HCEC 1CT (cell line): ENCODE data around the gene CBFA2T3.
"Not testable (repeated sequence)": the region's sequence is repeated elsewhere in the genome, so short reads cannot be mapped to it uniquely, and the experiment has no call there.

Source experiments
- DNase-seq: peaks from one replicate; pipeline ENCODE4 v3.0.0-alpha.2; 2017

Gene CBFA2T3

DNA sequence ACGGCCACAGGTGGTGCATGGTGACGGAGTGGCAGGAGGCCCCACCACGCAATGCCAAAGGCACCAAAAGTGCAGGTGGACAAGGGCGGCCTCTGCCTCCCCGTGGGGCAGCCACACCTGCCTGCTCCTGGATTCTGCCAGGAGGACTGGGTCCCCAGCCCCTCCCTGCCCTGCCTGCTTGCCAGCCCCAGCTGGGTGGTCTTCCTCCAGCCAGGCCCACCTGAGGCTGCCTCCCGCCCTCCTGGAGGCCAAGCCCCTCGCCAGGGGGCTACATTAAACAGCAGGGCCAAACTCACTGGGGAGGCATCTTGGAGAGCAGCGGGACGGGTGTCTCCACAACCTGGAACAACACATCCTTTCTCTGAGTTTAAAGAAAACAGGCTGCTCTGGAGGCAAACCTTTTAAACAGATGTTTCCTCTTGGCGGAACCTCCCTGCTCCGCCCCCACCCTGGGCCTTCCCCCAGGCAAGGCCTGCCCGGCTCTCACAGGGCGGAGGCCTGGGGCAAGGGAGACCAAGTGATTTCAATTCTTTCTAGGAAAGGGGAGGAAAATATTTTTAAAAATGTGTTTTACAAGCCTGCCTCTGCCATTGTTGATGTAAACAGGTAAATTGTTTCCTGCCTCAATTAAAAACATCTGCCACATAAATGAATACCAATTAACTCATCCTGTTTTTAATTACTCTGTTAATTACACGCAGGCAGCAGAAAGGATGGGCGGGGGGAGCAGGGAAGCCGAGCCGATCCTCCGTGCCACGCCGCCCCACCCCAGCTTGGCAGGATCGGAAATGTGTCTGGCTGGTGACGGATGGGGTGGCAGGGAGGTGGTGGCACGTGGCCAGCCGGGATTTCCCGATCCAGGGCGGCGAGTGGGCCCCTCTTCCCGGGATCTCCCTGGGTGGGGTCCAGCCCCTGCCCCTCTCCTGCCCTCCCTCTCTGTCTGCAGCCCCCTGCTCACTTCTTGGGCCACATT, 56.1 kb downstream of the CBFA2T3 start:
- DNase-seq = no peak

GRCh38 chr16:88919936-88920335, 57.1 kb downstream of the CBFA2T3 start:
- DNase-seq = no peak

DNA sequence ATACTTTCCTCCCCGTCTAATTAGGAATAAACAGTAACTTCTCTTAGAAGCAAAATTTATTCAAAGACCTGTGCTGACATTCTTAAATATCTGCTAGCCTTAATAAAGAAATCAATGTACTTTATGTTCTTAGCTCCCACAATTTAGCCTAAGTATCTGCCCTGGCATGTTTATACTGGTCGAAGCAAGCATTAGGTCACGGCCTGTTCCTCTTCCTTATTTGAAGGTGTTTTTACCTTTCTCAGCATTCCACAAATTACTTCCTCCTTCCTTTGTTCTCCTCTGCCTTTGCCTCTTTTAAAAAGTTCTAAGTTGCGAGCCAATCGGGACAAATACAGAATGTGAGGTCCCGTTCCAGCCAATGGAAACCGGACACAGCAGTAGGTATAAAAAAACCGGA, 58.1 kb downstream of the CBFA2T3 start:
- not testable (repeated sequence) for DNase-seq

DNA sequence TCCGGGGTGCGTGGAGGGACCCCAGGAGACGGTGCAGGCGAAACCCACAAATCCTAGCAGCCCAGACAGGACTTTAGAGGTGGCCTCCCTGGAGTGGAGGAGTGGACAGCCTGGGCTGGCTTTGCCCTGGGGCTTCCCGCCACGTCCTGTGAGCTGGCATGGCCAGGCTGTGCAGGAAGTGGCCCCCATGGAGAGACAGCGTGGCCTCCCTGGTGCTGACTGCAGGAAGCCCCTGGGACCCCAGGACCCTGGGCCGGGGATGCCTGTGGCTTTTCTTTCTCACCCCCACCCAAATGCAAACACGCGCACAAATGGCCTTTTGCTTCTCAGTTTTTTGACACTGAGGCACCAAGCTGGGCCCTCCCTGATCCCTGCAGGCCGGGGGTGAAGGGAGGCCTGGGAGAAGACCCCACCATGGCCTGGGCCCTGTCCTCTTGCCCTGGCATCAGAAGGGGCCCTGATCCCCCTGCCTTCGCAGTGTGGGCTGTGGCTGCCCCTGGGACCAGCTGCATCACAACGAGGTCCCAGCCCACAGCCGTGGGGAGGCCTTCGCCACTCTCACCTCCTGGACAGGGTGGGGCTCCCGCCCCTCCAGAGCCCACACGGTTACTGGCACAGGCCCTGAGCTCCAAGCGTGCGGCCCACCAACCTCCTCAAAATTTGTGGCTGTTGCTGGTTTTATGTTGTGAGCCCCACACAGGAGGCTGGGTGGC, 58.9 kb downstream of the CBFA2T3 start:
- no peak for DNase-seq

DNA sequence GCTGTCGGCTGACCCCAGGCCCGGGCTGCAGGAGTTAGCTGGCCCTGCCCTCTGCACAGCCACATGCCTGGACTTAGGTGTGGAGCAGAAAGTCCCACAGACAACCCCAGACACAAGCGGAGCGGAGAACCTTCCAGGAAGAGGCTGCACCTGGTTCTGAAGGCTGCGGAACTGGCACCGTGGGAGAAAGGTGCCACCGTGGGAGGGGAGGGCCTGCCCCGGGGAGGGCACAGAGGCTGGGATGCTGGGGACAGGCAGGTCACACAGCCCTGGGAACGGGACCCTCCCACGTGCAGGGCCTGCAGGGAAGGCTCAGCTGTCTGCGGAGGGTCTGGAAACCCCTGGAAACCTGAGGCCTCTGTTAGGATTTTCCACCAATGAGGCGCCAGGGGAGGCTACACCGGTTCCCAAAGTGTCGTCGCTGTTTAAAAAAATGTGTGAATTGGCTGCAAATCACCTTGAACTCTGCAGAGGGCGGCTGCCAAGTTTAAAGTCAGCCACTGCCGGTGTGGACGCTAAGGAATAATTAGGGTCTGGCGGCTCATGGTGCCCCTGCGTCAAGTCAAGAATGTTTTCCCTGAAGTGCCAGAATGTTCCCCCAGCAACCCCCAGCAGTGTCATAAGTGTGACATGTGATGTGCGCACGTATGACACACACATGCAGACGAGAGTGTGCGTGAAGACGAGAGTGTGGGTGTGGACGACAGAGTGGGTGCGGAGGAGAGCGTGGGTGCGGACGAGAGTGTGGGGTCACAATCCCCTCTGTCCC, 59.7 kb downstream of the CBFA2T3 start:
- DNase-seq = no peak

DNA sequence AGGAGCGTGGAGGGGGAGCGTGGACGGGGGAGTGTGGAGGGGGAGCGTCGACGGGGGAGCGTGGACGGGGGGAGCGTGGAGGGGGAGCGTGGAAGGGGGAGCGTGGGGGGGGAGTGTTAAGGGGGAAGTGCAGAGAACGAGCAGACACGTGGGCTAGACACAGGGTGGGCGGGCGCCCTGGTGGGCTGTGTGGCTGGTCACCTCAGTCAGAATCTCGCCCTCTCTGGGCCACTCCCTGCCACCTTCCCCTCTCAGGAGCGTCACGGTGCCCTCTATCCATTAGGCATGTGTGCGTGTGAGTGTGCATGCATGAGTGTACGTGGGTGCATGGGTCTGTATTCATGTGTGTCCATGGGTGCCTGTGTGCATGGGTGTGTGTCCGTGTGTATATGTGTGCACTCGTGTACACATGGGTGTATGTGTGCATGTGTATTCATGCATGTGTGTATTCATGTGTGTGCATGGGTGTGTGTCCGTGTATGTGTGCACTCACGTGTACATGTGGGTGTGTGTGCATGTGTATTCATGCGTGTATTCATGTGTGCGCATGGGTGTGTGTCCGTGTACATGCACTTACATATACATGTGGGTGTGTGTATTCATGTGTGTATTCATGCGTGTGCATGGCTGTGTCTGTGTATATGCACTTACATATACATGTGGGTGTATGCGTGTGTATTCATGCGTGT, 61.2 kb downstream of the CBFA2T3 start:
- DNase-seq = no peak

GRCh38 chr16:88914750-88915368, 62.1 kb downstream of the CBFA2T3 start:
- DNase-seq = peak; percentile 37

- no peak for DNase-seq
Observed at GRCh38 chr16:88913870-88914269, 63.1 kb downstream of the CBFA2T3 start.

DNA sequence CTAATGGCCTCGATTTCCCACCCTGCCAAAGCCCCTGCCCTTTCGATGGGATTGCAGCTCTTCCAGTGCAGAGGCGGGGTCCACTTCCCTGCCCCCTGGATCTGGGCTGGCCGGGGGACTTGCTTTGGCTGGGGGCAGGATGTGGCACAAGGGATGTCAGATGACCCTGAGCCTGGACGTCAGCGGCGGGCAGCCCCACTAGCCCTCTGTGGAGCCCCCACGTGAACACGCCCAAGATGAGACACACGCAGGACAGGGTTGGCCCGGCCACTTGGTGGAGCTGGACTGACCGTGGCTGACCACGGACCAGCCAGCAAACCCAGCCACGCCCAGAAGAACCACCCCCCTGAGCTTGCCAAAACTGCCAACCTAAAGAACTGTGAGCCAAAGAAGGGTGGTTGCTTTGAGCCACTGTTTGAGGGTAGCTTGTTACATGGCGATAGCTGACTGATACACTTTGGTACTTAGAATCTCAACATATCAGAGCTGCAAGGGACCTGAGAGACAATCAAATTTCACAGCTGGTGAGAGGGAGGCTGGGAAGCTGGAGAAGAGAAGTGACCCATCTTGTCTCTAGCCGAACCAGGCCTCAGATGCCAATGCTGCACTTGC, 63.9 kb downstream of the CBFA2T3 start:
- no peak for DNase-seq

GRCh38 chr16:88912556-88912955, 64.5 kb downstream of the CBFA2T3 start:
- no peak for DNase-seq

- DNase-seq = no peak
Observed at GRCh38 chr16:88911946-88912310, 65.1 kb downstream of the CBFA2T3 start.

DNA sequence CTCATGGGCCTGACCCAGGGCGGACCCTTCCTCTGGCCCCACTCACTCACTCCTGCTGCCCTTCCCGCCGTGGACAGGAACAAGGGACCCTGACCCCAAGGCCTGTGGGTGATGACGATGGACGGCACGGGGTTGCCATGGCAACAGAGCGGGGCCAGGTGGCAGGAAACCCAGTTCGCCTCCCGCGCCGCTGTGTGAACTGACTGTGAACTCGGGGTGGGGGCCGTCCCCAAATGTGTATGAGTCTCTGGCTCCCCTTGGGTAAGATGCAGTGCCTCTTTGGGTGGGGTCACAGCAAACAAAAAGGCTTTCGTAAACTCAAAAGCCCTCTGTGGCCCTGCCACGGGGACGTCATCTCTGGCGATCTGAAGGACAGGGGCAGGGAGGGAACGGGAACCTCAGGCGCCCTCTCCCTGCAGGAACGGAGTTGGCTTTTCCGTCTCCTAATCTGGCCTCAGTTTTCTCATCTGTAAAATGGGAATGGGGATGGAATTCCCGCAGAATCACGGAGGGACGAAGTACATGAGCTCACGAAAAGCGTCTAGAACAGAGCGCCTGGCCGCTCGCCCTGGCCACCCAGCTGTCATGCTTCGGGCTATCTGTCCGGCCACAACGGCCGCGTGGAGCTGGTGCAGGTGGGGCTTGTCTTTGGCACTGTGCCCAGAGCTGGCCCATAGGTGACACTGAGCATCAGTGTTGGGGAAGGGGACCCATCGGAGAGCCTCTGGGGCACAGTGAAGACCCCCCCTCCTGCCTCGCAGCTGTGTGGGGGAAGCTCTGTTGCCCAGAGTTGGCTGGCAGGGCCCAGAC, 65.7 kb downstream of the CBFA2T3 start:
- no peak for DNase-seq

DNA sequence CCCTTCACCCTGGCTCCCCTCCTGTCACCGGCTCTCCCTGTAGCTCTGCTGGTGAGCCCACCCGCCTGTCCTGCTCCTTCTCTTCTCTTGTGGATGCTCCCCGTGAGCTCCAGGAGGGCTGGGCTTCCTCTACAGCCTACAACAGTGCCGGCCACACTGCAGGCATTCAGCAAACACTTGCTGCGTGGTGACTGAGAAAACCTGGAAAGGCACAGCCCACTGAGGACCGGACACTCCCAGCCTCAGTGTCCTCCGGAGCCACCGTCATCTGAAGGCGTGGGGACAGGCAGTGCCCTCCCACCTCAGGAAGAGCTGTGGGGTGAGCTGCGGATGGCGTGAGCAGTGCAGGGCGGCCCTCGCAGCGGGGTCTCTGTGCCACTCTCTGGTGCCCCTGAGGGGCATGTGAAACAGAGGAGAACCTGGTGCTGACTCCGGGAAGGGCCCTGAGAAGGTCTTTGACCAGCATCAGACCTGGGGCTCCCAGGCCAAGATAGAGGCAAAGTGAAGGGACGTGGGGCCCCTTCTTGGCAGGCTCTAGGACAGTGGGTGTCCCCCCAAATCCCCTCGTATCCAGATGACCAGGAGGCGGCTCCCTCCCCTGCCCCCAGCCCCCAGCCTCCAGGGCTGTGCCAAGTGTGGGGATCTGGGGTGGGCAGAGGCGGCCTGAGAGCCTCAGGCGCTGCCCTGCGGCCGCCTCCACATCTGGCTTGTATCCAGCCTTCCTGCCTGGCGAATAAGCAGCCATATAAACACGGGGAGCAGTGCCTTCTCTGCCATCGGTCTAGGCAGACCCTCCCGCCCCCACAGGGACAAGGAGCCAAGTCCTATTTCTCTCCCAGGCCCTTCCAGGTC, 66.5 kb downstream of the CBFA2T3 start:
- no peak for DNase-seq

DNA sequence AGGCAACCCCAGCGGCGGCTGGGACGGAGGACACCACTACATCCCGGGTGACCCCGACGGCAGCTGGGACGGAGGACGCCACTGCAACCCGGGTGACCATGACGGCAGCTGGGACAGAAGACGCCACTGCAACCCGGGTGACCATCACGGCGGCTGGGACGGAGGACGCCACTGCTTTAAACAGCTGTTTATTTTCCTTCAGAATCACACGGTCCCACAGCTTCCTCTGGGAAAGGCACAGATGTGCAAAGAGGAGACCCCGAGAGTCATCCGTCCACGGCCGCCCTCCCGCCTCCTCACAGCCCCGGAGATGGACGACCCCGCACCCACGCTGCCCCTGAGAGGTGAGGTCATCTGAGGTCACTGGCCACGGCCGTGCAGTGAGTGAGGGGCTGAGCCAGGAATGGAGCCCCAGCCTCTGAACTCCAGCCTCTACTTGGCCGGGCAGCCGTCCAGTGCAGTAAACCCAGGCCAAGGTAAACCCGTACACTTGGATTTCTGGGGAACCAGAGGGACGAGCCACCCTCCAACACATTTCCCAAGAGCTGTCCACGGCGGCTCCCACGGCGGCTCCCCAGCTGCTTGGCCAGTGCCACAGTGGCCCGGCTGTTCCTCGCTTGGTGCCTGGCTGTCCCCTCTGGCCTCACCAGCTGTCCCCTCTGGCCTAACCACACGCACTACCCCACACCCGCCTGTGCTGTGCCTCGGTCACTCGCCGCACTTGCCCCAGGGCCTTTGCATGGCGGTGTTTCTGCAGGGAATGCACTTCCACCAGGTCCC, 67.4 kb downstream of the CBFA2T3 start:
- no peak for DNase-seq

DNA sequence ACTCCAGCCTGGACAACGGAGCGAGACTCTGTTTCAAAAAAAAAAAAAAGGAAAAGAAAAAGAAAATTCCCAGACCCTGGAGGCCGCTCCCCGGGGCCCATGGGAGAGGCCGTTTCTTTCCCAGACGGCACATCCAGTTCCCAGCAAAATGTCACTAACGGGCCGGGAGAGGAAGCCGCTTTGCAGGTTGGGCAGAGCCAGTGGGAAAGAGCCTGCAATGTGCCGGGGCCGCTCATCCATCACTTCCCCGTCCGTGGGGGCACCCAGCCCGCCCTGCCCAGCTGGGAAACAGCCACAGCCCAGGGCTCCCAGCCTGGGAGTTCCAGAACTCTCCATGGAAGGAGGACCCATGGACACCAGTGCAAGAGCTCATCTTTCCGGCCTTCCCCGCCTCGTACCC, 68.7 kb downstream of the CBFA2T3 start:
- DNase-seq = no peak

GRCh38 chr16:88907768-88908167, 69.2 kb downstream of the CBFA2T3 start:
- peak; percentile 4 for DNase-seq

GRCh38 chr16:88906535-88907105, 70.4 kb downstream of the CBFA2T3 start:
- no peak for DNase-seq

DNA sequence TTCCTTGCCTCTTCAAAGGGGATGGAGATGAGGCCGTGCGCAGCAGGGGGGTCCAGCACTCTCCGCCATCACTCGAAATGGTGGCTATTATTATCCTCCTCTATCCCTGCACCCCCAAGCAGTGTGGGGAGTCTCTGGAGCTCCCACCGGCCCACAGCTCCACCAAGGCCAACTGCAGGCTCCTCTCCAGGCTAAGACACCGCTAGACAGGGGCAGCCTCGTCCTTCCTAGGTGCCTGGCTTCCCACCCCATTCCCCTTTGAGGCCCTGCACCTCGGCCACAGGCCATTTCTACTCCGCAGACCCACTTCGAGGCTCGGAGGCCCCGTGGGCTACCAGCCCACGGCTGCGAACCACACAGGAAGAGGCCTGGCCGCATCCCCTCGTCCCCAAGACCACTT, 71.0 kb downstream of the CBFA2T3 start:
- DNase-seq = no peak

- DNase-seq = no peak
Observed at GRCh38 chr16:88905563-88905962, 71.4 kb downstream of the CBFA2T3 start.
